ENCODE data around the gene HECTD1. TPM values are rescaled to one million over a fixed set of nuclear protein-coding genes. Genes with fewer than 3 reads are reported as not detected.
"Not testable (repeated sequence)": the region's sequence is repeated elsewhere in the genome, so short reads cannot be mapped to it uniquely, and the experiment has no call there.

Gene HECTD1
- polyA plus RNA-seq, 3 donors = 33.1 to 61.3 (median 50.0) TPM

DNA sequence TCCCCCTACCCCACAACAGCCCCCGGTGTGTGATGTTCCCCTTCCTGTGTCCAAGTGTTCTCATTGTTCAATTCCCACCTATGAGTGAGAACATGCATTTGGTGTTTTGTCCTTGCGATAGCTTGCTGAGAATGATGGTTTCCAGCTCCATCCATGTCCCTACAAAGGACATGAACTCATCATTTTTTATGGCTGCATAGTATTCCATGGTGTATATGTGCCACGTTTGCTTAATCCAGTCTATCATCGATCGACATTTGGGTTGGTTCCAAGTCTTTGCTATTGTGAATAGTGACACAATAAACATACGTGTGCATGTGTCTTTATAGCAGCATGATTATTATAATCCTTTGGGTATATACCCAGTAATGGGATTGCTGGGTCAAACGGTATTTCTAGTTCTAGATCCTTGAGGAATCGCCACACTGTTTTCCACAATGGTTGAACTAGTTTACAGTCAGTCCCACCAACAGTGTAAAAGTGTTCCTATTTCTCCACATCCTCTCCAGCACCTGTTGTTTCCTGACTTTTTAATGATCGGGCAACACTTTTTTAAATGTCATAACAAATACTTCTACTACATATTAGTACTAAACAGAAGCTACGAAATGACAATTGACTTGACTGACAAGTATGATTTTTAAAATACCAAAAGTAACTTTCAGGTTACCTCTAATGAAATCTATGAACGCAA lies 3.5 kb downstream of the HECTD1 start:
- WGBS, 3 donors = 90 to 93% (median 92%) methylated on average over 11 of the region's 11 CpGs
- not testable (repeated sequence) for H3K27ac ChIP-seq (ENCODE audit: low read depth, low read length)

- no peak overlapping the region for H3K27ac ChIP-seq (ENCODE audit: low read depth, low read length)
These were observed 4.2 kb downstream of the HECTD1 start for GRCh38 chr14:31203414-31203742.

DNA sequence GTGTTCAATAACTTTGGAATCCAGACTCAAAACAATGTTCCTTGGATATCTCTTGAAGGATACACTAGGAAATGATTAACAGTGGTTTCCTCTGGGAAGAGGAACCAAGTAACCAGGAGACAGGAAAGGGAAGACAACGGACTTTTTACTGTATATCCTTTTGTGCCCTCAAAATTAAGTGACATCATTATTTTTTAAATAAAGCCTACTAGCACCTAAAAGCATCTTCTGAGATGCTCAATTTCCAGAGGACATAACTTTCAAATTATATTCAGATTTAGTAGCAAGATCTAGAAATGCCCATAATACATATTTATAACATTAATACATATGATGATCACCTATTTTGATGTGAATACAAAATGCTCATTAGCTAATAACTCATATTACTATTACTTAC lies 6.5 kb downstream of the HECTD1 start:
- 42 to 83% (median 51%) methylated on average over 1 of the region's 1 CpG for WGBS, 3 donors
- H3K27ac ChIP-seq (ENCODE audit: low read depth, low read length) = no peak overlapping the region

More at GRCh38 chr14:31203414-31203742, 4.2 kb downstream of the HECTD1 start:
- WGBS, 3 donors = 94 to 99% (median 96%) methylated on average over 3 of the region's 3 CpGs

DNA sequence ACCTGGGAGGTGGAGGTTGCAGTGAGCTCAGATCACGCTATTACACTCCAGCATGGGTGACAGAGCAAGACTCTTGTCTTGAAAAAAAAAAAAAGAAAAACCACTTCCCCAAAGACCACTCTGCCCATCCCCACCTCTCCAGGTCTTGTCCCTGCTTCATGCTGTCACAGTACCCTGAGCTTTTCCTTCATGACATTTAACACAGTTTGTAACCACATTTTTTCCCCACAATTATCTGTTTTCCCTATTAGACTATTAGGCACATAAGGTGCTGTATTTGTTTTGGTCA lies 6.9 kb downstream of the HECTD1 start:
- WGBS, 3 donors = 50 to 100% (median 63%) methylated on average over 1 of the region's 1 CpG

DNA sequence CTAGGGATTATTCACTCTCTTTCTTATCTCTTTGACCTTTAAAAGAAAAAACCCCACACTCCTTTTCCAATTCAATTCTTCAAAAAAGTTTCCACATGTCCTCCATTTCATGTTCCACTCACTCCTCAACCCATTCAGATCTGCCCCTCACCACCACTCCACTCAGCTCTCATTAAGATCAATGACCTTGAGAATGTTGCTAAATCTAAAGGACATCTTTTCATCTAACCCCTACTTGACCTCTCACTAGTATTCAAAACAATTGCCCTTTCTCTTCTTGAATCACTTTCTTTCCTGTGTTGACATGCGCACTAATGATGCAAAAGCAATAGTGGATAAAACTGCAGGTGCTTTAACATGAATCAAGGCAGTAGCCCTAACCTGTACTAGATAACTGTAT lies 9.9 kb downstream of the HECTD1 start:
- H3K27ac ChIP-seq (ENCODE audit: low read depth, low read length) = no peak overlapping the region
- 85 to 100% (median 91%) methylated on average over 1 of the region's 1 CpG for WGBS, 3 donors

More for the DNA sequence above, 6.9 kb downstream of the HECTD1 start:
- no peak overlapping the region for H3K27ac ChIP-seq (ENCODE audit: low read depth, low read length)

- H3K27ac ChIP-seq (ENCODE audit: low read depth, low read length) = no peak overlapping the region
- 87 to 94% (median 88%) methylated on average over 8 of the region's 8 CpGs for WGBS, 3 donors
These were observed 10.6 kb downstream of the HECTD1 start for GRCh38 chr14:31196839-31197492.

- no peak overlapping the region for H3K27ac ChIP-seq (ENCODE audit: low read depth, low read length)
These were observed 12.9 kb downstream of the HECTD1 start for GRCh38 chr14:31194661-31195060.

GRCh38 chr14:31194095-31194494 lies 13.5 kb downstream of the HECTD1 start:
- WGBS, 3 donors = 85 to 92% (median 89%) methylated on average over 3 of the region's 3 CpGs
- H3K27ac ChIP-seq (ENCODE audit: low read depth, low read length) = no peak overlapping the region

- not testable (repeated sequence) for H3K27ac ChIP-seq (ENCODE audit: low read depth, low read length)
- 94 to 98% (median 96%) methylated on average over 8 of the region's 8 CpGs for WGBS, 3 donors
These were observed 15.0 kb downstream of the HECTD1 start for GRCh38 chr14:31192544-31192943.

GRCh38 chr14:31190717-31191263 lies 16.8 kb downstream of the HECTD1 start:
- 96 to 97% (median 96%) methylated on average over 8 of the region's 8 CpGs for WGBS, 3 donors

DNA sequence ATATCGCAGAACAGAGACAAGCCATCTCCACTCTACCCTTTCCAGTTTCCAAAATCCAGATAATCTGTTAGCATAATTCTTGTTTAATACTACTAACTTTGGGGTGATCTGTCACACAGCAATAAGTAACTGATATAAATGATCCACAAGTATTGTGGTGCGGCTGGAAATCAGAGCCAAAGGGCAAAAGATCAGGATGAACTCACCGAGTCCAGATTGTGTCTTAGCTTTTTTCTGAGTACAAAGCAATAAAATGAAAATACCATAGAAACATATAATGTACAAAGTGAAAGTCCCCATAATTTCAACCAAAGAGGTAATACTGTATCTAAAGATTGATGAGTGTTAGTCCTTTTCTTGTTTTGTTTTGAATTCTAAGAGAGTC lies 17.4 kb downstream of the HECTD1 start:
- H3K27ac ChIP-seq (ENCODE audit: low read depth, low read length) = no peak overlapping the region
- 72 to 86% (median 79%) methylated on average over 3 of the region's 3 CpGs for WGBS, 3 donors

More at GRCh38 chr14:31190717-31191263, 16.8 kb downstream of the HECTD1 start:
- no peak overlapping the region for H3K27ac ChIP-seq (ENCODE audit: low read depth, low read length)

DNA sequence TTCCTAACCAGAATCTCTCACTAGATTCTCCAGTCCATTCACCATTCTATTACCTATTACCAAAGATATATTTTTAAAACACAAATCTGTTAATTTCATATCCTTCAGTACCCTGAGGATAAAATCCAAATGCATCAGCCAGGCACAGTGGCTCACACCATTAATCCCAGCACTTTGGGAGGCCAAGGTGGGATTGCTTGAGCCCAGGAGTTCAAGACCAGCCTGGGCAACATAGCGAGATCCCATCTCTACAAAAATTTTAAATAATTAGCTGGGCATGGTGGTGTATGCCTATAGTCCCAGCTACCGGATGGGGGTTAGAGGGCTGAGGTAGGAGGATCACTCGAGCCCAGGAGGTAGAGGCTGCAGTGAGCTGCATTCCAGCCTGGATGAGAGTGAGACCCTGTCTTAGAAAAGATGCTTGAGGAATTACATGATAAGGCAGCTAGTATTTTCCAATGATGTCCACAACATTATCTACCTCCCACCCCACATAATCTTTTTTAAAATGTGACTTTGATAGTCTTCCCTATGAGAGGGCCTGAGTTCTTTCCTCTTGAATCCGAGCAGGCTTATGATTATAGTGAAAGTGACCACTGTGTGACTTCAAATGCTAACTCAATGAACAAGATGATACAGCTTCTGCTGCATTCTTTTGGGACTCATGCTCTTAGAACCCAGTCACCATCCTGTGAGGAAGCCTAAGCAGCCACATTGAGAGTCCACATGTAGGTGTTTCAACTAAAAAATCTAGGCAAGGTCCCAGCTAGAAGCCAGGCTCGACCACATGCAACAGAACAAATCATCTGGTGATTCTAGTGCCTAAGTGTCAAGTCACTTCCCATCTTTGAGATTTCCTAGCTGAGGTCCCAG lies 18.0 kb downstream of the HECTD1 start:
- WGBS, 3 donors = 84 to 89% (median 87%) methylated on average over 5 of the region's 5 CpGs
- no peak overlapping the region for H3K27ac ChIP-seq (ENCODE audit: low read depth, low read length)

GRCh38 chr14:31188744-31189143 lies 18.8 kb downstream of the HECTD1 start:
- no peak overlapping the region for H3K27ac ChIP-seq (ENCODE audit: low read depth, low read length)
- 97 to 100% (median 98%) methylated on average over 1 of the region's 1 CpG for WGBS, 3 donors

DNA sequence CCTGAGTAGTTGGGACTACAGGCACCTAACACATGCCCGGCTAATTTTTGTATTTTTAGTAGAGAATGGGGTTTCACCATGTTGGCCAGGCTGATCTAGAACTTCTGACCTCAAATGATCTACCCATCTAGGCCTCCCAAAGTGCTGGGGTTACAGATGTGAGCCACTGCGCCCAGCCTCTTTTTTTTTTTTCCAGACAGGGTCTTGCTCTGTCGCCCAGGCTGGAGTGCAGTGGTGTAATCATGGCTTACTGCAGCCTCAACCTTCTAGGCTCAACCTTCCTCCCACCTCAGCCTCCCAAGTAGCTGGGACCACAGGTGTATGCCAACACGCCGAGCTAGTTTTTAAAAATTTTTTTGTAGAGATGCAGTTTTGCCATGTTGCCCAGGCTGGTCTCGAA lies 25.6 kb downstream of the HECTD1 start:
- 92 to 99% (median 93%) methylated on average over 6 of the region's 6 CpGs for WGBS, 3 donors
- H3K27ac ChIP-seq (ENCODE audit: low read depth, low read length) = not testable (repeated sequence)

- WGBS, 3 donors = 84 to 96% (median 85%) methylated on average over 3 of the region's 3 CpGs
- H3K27ac ChIP-seq (ENCODE audit: low read depth, low read length) = no peak overlapping the region
These were observed 26.3 kb downstream of the HECTD1 start for GRCh38 chr14:31181271-31181670.

DNA sequence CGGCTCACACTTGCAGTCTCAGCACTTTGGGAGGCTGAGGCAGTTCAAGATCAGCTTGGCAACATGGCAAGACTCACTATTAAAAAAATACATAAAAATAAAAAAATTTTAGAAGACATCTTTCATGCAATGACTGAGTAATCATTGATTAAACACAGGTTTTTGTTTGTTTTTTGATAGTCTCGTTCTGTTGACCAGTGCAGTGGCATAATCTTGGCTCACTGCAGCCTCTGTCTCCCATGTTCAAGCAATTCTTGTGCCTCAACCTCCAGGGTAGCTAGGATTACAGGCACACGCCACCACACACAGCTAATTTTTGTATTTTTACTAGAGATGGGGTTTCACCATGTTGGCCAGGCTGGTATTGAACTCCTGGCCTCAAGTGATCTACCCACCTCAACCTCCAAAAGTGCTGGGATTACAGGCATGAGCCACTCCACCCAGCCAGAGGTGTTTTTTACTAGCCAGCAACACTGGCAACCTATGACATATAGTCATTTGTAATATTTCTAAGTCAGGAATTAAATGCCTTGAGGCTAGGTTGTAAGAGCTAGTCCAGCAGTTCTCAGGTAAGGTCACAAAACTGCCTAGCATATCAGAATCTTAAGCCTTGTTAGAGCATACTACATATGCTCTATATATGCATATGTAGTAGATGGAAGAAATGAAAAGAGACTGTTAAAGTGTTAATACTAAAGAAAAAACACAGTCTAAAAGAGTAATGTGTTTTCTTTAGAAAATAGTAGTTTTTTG lies 27.1 kb downstream of the HECTD1 start:
- H3K27ac ChIP-seq (ENCODE audit: low read depth, low read length) = no peak overlapping the region
- 63 to 96% (median 93%) methylated on average over 3 of the region's 3 CpGs for WGBS, 3 donors

- no peak overlapping the region for H3K27ac ChIP-seq (ENCODE audit: low read depth, low read length)
- WGBS, 3 donors = 95 to 96% (median 95%) methylated on average over 4 of the region's 4 CpGs
These were observed 33.2 kb downstream of the HECTD1 start for GRCh38 chr14:31174433-31174832.

GRCh38 chr14:31173120-31173837 lies 34.3 kb downstream of the HECTD1 start:
- 93 to 96% (median 95%) methylated on average over 15 of the region's 15 CpGs for WGBS, 3 donors
- no peak overlapping the region for H3K27ac ChIP-seq (ENCODE audit: low read depth, low read length)
